GM12878 (cell line): ENCODE data around the gene UMAD1. TPM values are rescaled to one million over a fixed set of nuclear protein-coding genes. Genes with fewer than 3 reads are reported as not detected.

Source experiments
- CBX5 ChIP-seq: sonication (generic); IDR thresholded peaks from 2 replicates; pipeline ENCODE4 v1.6.1; 2016; ENCODE audit warnings: low read depth, moderate library complexity, mild to moderate bottlenecking, inconsistent platforms
- CHD1 ChIP-seq: IDR thresholded peaks from 2 replicates; pipeline ENCODE4 v1.6.1; 2012; ENCODE audit warnings: low read depth, low read length, improper control_type of control experiment
- EP300 ChIP-seq, 2 experiments: fragments of 150-350 bp in 1 of 2; IDR thresholded peaks; 2 replicates each; pipeline ENCODE4 v1.6.1; 2011 to 2012; ENCODE audit warnings: low read depth in 2 of 2, low read length in 2 of 2, borderline replicate concordance in 1 of 2, improper control_type of control experiment in 1 of 2, inconsistent platforms in 1 of 2; ENCODE audit not compliant: control insufficient read depth in 1 of 2
- ESRRA ChIP-seq: IDR thresholded peaks from 2 replicates; pipeline ENCODE4 v1.6.1; 2012; ENCODE audit warnings: mild to moderate bottlenecking, low read length, improper control_type of control experiment
- HCFC1 ChIP-seq: fragments of 150-350 bp; IDR thresholded peaks from 2 replicates; pipeline ENCODE4 v1.6.1; 2014; ENCODE audit warnings: low read length
- MTA2 ChIP-seq: fragments of 450-650 bp; IDR thresholded peaks from 2 replicates; pipeline ENCODE4 v1.6.1; 2016; ENCODE audit warnings: low read depth, mild to moderate bottlenecking, moderate library complexity
- NR2C2 ChIP-seq: IDR thresholded peaks from 2 replicates; pipeline ENCODE4 v1.6.1; 2011; ENCODE audit warnings: borderline replicate concordance, low read depth; ENCODE audit not compliant: control insufficient read depth, insufficient read length
- RAD21 ChIP-seq: IDR thresholded peaks from 2 replicates; pipeline ENCODE4 v1.6.1; 2011; ENCODE audit warnings: mild to moderate bottlenecking, low read depth, low read length, moderate library complexity; ENCODE audit not compliant: insufficient read depth
- SIN3A ChIP-seq: IDR thresholded peaks from 2 replicates; pipeline ENCODE4 v1.6.1; 2012; ENCODE audit warnings: low read depth, low read length, improper control_type of control experiment
- STAT3 ChIP-seq: IDR thresholded peaks from 2 replicates; pipeline ENCODE4 v1.6.1; 2011; ENCODE audit warnings: low read depth, low read length, improper control_type of control experiment
- SUPT20H ChIP-seq: IDR thresholded peaks from 2 replicates; pipeline ENCODE4 v1.6.1; 2011; ENCODE audit warnings: low read depth, mild to moderate bottlenecking, low read length, moderate library complexity, borderline replicate concordance; ENCODE audit not compliant: control insufficient read depth
- polyA plus RNA-seq, 11 experiments: library from polyadenylated mRNA; depleted of rRNA in 4 of 11; unstranded in 6 of 11; stranded (reverse) in 5 of 11; fragments of >200 nt; fragmentation: Nextera tagmentation in 4 of 11; fragmentation: Illumina TruSeq in 1 of 11; extraction: Ambion mirVana in 4 of 11; extraction: Trizol in 1 of 11; gene quantifications; 1 replicate in 1 of 11; 2 replicates in 10 of 11; pipeline versions ENCODE4 v1.2.1 to v1.2.3, GENCODE V29; 2011 to 2016; ENCODE audit warnings: inconsistent platforms in 2 of 11, missing spikeins in 2 of 11, low read depth in 1 of 11
- total RNA-seq, 4 experiments: library from RNA; depleted of rRNA in 3 of 4; stranded (reverse); fragments of >200 nt in 3 of 4; fragmentation: Illumina TruSeq in 1 of 4; extraction: Trizol in 1 of 4; gene quantifications; 2 replicates each; pipeline versions ENCODE4 v1.2.1 to v1.2.3, GENCODE V29; 2013 to 2021
- TF ChIP-seq, protein P1 (sequence below): fragments of 450-650 bp; IDR thresholded peaks from 2 replicates; pipeline ENCODE4 v1.6.1; 2018; ENCODE audit warnings: borderline replicate concordance, mild to moderate bottlenecking; ENCODE audit not compliant: partially characterized antibody
- TF ChIP-seq, protein P2 (sequence below): fragments of 450-650 bp; IDR thresholded peaks from 2 replicates; pipeline ENCODE4 v1.6.1; 2017; ENCODE audit warnings: mild to moderate bottlenecking, low read depth, inconsistent platforms; ENCODE audit not compliant: poor library complexity, severe bottlenecking
- TF ChIP-seq, protein P3 (sequence below): fragments of 450-650 bp; IDR thresholded peaks from 2 replicates; pipeline ENCODE4 v1.6.1; 2017; ENCODE audit warnings: mild to moderate bottlenecking

Gene UMAD1
- total and polyA plus RNA-seq, 10 of the 15 experiments (the other 5 are each of a cell fraction or from before 2014, with no cell fraction given) = 6.0 to 28.6 (median 9.3) TPM

DNA sequence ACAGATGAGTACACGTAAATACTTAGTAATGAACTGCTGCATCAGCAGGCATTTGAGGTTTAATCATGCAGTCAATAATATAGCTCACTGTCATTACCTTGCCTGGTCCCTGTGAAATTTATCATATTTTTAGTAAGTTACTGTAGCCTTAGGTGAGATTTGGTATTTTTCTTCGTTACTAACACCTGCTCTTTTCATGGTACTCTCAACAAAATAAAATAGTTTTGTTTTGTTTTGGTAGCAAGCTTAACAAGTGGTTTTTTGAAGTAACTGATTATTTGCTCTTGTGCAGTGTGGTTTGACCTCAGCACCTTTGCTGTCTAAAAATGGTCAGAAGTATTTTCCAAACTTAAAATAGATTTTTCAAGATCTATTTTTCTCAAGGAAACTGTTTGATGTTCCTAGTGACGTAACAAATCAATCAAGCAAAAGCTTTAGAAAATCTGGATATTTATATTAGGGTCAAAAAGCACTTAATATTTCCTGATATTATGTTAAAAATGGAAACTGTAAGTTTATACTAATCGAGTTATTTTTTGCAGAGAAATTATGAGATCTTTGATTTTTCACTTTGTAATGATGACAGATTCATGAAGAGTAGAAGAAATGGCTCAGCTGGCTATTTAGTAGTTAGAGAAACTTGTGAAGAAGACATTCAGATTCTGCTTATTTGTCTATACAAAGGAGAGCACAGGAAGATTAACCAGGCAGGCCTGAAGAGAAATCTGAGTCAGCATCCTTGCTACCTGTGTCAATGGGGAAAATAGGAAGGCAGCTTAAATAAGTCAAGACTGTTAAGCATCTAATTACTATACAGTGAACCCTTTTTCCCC, 98.9 kb downstream of the UMAD1 start (continued):
- TF ChIP-seq, protein P1, sequence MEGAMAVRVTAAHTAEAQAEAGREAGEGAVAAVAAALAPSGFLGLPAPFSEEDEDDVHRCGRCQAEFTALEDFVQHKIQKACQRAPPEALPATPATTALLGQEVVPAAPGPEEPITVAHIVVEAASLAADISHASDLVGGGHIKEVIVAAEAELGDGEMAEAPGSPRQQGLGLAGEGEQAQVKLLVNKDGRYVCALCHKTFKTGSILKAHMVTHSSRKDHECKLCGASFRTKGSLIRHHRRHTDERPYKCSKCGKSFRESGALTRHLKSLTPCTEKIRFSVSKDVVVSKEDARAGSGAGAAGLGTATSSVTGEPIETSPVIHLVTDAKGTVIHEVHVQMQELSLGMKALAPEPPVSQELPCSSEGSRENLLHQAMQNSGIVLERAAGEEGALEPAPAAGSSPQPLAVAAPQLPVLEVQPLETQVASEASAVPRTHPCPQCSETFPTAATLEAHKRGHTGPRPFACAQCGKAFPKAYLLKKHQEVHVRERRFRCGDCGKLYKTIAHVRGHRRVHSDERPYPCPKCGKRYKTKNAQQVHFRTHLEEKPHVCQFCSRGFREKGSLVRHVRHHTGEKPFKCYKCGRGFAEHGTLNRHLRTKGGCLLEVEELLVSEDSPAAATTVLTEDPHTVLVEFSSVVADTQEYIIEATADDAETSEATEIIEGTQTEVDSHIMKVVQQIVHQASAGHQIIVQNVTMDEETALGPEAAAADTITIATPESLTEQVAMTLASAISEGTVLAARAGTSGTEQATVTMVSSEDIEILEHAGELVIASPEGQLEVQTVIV = no peak
- TF ChIP-seq, protein P2, sequence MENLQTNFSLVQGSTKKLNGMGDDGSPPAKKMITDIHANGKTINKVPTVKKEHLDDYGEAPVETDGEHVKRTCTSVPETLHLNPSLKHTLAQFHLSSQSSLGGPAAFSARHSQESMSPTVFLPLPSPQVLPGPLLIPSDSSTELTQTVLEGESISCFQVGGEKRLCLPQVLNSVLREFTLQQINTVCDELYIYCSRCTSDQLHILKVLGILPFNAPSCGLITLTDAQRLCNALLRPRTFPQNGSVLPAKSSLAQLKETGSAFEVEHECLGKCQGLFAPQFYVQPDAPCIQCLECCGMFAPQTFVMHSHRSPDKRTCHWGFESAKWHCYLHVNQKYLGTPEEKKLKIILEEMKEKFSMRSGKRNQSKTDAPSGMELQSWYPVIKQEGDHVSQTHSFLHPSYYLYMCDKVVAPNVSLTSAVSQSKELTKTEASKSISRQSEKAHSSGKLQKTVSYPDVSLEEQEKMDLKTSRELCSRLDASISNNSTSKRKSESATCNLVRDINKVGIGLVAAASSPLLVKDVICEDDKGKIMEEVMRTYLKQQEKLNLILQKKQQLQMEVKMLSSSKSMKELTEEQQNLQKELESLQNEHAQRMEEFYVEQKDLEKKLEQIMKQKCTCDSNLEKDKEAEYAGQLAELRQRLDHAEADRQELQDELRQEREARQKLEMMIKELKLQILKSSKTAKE = peak; percentile 56
- no peak for TF ChIP-seq HCFC1
- no peak for TF ChIP-seq NR2C2
- no peak for TF ChIP-seq CHD1
- TF ChIP-seq MTA2 = peak; percentile 93
- TF ChIP-seq STAT3 = no peak
- TF ChIP-seq SUPT20H = no peak
- no peak for TF ChIP-seq CBX5
- no peak for TF ChIP-seq SIN3A
- TF ChIP-seq ESRRA = no peak
- no peak for TF ChIP-seq RAD21
- TF ChIP-seq EP300 (IDR thresholded peaks at IDR 0.05; ENCODE audit: borderline replicate concordance in 1 of 2, control insufficient read depth in 1 of 2, low read depth in 2 of 2, low read length in 2 of 2) = peak; percentile 62 to 98
- TF ChIP-seq, protein P3, sequence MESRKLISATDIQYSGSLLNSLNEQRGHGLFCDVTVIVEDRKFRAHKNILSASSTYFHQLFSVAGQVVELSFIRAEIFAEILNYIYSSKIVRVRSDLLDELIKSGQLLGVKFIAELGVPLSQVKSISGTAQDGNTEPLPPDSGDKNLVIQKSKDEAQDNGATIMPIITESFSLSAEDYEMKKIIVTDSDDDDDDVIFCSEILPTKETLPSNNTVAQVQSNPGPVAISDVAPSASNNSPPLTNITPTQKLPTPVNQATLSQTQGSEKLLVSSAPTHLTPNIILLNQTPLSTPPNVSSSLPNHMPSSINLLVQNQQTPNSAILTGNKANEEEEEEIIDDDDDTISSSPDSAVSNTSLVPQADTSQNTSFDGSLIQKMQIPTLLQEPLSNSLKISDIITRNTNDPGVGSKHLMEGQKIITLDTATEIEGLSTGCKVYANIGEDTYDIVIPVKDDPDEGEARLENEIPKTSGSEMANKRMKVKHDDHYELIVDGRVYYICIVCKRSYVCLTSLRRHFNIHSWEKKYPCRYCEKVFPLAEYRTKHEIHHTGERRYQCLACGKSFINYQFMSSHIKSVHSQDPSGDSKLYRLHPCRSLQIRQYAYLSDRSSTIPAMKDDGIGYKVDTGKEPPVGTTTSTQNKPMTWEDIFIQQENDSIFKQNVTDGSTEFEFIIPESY = no peak
